GM12875 (cell line): Measurements from ENCODE around the gene C11orf52.

Experiments used
- H3K4me3 ChIP-seq: one replicate; pipeline ENCODE4 v1.5.1; 2011; ENCODE audit warnings: low read depth, low read length, control low read depth
- TF ChIP-seq, protein P1 (sequence below): IDR thresholded peaks from 2 replicates; pipeline ENCODE4 v1.5.1; 2011; ENCODE audit warnings: low read depth, mild to moderate bottlenecking, control low read depth, inconsistent platforms, low read length, moderate library complexity, borderline replicate concordance; ENCODE audit not compliant: insufficient read depth

The C11orf52 gene

DNA sequence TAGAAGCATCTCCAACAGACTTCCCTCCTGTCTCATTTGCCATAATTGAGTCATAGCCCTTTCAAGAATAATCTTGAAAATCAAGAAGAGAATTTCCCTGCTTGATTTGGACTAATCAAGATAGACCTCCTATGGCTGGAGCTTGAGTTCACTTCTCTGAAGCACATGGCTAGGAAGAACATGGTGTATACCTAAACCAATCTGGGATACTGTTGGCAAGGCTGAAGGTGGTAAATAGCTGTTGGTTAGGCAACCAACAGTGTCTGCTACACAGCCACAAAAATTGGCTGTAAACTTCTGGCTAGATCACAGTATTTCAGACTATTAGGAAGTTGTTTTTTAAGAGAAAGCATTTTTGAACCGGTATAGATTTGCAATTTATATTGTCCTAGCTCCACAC is 12.0 kb upstream of the C11orf52 start:
- TF ChIP-seq, protein P1, sequence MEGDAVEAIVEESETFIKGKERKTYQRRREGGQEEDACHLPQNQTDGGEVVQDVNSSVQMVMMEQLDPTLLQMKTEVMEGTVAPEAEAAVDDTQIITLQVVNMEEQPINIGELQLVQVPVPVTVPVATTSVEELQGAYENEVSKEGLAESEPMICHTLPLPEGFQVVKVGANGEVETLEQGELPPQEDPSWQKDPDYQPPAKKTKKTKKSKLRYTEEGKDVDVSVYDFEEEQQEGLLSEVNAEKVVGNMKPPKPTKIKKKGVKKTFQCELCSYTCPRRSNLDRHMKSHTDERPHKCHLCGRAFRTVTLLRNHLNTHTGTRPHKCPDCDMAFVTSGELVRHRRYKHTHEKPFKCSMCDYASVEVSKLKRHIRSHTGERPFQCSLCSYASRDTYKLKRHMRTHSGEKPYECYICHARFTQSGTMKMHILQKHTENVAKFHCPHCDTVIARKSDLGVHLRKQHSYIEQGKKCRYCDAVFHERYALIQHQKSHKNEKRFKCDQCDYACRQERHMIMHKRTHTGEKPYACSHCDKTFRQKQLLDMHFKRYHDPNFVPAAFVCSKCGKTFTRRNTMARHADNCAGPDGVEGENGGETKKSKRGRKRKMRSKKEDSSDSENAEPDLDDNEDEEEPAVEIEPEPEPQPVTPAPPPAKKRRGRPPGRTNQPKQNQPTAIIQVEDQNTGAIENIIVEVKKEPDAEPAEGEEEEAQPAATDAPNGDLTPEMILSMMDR: no peak

DNA sequence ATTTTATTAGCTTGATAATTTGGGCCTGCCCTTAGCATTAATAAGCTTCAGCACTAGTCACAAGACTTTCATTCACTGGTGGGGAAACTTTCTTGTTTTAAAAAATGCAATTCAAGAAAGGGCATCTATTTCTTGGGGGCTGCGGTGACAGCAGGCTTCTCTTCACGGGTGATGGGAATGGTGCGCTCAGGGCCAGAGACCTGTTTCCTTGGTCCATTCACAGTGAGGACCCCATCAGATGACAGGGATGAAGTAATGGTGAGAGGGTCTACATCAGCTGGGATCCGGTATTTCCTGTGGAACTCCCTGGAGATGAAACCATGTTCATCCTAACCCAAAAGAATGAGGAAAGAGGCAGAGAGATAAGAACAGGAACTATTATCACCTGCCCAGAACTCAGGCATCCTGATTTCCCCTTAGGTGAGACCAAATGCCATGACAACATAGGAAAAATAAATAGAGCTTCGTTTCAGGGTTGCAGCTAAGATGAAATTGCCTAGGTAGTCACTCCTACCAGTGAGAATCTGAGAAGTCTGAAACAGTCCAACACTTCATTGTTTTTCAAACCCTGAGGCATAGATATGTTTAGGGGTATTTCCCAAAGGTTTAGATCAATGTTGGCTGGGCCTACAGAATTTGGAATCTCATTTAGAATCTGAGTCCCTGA is 9.9 kb upstream of the C11orf52 start:
- H3K4me3 ChIP-seq: no peak overlapping the region
- TF ChIP-seq, protein P1: no peak

More for the DNA sequence above, 12.0 kb upstream of the C11orf52 start:
- H3K4me3 ChIP-seq: no peak overlapping the region

DNA sequence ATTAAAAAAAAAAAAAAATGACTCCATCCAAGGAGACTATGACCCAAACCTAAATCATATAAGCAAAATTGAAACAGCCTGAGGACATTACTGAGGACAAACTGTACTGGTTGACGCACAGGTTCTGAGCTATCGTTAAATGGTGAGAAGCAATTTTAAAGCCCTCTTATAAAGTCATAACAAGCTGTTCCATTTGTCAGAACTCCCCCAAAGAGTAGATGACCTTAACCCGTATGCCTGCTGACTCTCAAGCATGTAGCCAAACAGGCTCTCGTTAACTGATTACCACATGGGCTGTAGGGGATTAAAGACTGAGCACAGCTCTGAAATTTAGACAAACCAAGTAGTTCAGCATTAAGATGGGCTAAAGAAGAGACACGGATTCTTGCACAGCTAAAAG is 9.3 kb upstream of the C11orf52 start:
- TF ChIP-seq, protein P1: no peak
- H3K4me3 ChIP-seq: no peak overlapping the region

DNA sequence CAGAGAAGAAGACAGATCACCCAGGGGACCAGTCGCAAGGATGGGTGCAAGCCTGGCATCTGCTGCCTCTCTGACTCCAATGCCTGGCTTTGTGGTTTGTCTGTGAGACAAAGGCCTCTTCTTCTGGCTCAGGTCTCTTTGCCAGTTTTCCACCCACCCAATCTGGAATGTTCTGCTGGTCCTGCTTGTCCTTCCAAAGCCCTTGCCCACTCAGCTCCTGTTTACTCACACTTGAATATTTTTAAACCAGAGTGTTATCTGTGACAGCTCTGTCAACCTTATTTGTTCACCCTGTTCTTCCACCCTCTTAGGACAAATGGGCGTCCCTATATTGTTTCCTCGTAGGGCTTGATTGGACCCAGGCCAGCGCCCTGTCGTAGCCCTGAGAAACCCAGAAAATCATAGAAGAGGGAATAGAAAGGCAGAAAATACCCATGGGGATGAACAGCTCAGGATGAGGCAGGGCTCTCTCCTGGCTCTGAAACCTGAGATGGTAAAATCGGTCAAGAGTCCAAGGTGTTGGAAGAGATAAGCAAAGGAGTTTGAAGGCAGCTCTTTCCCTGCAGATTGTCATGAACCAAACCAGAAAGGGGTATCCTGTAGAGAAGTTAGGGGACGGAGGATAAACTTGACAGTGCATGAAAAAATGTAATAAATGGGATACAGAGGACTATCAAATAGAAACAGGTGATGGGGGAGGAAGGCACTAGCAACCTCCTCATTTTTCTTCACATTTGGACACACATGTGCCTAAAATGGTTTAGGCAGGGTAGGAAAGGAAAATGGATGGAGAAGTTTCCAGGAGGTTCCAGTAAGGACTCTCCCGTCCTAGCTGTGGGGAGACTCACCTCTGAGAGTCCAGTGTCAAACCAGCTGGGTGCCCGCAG is 7.8 kb upstream of the C11orf52 start:
- TF ChIP-seq, protein P1: no peak
- H3K4me3 ChIP-seq: no peak overlapping the region

DNA sequence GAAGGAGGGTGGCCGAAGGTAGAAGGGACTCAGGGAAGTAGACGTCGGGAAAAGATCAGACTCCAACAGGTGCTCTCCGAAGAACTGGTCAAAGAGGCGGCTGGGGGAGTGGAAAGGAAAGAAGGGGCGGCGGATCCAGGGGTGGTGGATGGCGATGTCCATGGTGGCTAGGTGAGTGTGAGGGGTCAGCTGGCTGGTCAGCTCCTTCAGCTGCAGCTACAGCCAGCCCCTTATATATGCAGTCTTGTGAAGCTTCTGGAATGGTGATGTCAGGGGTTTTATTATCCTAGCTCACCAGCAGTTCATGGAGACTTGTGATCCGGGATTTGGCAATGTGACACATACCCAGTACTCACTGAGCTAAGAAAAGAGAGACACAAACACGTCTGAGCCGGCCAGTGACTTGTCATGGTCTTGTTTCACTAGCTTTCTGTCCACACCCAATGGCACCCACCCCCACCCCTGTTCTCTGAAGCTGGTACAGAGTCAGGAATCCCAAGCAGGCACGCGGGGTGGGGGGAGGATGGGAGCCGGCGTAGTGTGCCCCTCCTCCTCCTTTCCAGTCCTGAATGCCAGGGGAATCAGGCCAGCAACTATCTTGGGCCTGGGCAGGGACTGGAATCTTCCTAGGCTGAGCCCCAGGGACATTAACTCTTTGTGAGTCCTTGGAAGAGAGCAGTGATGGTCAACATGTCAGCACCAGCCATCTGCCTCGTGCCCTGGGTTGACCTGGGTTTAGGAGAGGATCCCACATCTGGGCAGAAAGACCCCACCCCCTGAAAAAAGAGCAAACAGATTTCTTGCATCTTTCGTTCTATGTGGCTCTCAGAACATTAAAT is 6.9 kb upstream of the C11orf52 start, which contains the start of gene CRYAB:
Gene CRYAB (minus strand): TSS at position 208 of the 839 bp plus-strand sequence. CDS start 46 bp downstream, at position 162.
- TF ChIP-seq, protein P1: no peak
- no peak within 1 kb of the TSS for H3K4me3 ChIP-seq

DNA sequence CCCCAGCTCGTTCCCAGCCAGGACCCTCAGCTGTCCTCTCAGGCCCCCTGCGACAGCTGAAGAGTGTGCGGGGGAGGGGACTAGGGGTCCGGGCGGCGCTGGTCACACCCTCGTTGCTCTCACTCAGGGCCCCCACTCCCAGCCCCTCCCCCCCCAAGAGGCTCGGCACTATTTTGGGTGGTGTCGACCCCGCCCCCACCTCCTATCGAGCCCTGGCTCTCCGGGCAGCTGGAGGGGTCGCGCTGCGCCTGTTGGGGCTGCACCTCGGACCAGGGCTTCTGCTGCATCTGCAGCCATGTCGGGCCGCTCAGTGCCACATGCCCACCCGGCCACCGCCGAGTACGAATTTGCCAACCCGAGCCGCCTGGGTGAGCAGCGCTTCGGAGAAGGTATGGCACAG is 6.2 kb upstream of the C11orf52 start, which contains the start of gene HSPB2:
Gene HSPB2 (plus strand): TSS at position 200 of the 400 bp plus-strand sequence. CDS start 96 bp downstream, at position 296.
- no peak within 1 kb of the TSS for H3K4me3 ChIP-seq
- TF ChIP-seq, protein P1: no peak
